GM12801 (cell line): ENCODE data around the gene NPTN.

ENCODE experiments used
- CTCF ChIP-seq: IDR thresholded peaks from one replicate; pipeline ENCODE4 v1.5.1; 2011; ENCODE audit warnings: control low read depth; ENCODE audit not compliant: insufficient read length; ENCODE audit errors: extremely low read depth

The NPTN gene

GRCh38 chr15:73620078-73620477, 13.1 kb downstream of the NPTN start:
- no peak for TF ChIP-seq CTCF

- no peak for TF ChIP-seq CTCF
These were observed 15.3 kb downstream of the NPTN start for GRCh38 chr15:73617913-73618312.

- no peak for TF ChIP-seq CTCF
These were observed 15.8 kb downstream of the NPTN start for GRCh38 chr15:73617301-73617831.

DNA sequence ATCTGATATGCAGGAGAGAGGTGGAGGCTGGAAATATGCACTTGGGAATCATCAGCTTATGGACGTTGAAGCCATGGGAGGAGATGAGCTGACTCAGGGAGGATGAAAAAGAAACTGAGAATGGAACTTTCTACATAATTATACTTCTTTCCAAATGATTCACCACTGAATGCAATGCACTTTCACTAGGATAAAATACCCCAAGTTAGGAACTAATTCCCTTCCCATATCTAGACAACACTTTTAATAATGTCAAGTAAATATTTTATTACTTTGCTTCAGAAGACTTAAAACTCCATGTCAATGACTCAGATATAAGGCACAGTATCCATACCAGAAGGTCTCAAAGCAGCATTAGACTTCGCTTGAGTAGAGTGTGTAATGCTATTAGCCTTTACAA, 24.2 kb downstream of the NPTN start:
- no peak for TF ChIP-seq CTCF

GRCh38 chr15:73608475-73608874, 24.7 kb downstream of the NPTN start:
- TF ChIP-seq CTCF: no peak

DNA sequence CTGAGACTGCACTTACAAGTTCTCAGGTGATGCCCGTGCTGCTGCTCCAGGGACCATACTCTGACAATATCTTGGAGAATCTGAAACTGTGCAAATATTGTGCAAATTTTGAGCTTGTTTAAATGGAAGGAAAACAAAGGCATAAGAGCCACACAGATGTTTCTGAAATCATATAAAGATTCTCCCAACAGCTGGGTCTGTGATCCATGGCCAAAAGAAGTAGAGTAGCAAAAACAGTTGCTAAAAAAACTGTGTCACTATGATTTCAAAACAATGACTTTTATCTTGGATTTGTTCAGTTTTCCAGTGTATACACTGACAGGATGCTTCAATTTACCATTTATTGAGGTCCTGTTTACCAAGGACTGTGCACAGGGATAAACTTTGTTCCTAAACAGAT, 25.3 kb downstream of the NPTN start:
- TF ChIP-seq CTCF: no peak

DNA sequence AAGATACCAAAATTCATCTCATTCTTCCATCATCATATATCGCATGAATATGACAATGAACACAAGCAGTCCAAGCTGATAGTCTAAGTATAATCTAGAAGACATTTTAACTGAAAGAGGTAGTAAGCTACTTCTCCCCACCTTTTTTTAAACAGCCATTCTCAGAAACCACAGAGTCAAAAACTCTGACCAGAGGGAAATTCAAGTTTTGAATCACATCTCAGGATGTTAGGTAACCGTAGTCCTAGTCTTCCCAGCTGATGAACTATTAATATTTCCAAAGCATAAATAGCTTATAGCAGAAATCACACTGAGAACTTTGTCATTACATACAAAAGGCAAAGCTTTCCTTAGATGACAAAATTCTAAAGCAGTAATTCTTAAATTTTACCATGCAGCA, 25.8 kb downstream of the NPTN start:
- no peak for TF ChIP-seq CTCF

GRCh38 chr15:73605759-73606436, 27.3 kb downstream of the NPTN start:
- no peak for TF ChIP-seq CTCF
